HT1080 (cell line): ENCODE results near the gene BACH2. TPM values are rescaled to one million over a fixed set of nuclear protein-coding genes. Genes with fewer than 3 reads are reported as not detected.

ENCODE experiments used
- DNase-seq: peaks from one replicate; pipeline ENCODE4 v3.0.0-alpha.2; 2015; ENCODE audit warnings: low read depth
- total RNA-seq: library from RNA; depleted of rRNA; stranded (reverse); fragments of >200 nt; shearing (Covaris generic); gene quantifications from 2 replicates; pipeline ENCODE4 v1.2.3, GENCODE V29; 2014

Gene BACH2
- total RNA-seq, 1 experiment from 2014 or later, result 0.87 TPM

DNA sequence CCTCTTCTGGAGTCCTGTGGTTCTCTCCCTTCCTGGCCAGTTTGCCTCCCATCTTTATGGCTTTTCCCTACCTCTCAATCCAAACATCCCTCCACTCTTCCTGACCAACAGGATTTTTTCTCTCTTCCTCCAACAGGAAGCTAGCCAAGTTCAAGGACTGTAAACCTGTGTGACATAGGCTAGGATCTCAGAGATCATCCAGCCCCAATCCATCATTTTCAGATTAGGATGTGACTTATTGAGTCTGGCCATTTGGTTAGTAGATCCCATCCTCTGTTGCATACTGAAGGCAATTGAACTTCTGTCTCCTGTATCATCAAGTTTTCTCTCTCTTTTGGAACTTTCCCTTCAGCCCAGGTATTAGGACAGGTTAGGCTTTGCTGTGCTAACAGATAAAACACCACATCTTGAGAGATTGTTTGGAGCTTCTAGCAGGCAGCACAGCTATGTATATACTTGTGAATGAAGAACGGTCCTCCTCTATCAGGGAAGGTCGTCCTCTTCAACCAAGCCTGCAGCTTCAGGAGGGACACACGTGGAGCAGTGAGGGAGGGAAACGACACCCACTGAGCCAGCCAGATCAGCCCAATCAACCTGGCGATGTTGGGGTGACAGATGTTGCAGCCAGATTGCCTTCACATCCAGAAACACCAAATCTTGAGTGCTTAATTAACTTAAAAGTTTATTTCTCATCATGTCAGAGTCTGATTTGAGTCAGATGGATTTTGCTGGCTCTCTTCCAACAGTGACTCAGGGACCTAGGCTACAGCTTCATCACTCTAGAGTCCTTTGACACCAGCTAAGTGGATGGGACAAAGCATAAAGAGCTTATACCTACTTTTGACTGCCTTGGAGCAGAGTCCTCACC lies 295.5 kb downstream of the BACH2 start:
- peak; percentile 46 for DNase-seq

DNA sequence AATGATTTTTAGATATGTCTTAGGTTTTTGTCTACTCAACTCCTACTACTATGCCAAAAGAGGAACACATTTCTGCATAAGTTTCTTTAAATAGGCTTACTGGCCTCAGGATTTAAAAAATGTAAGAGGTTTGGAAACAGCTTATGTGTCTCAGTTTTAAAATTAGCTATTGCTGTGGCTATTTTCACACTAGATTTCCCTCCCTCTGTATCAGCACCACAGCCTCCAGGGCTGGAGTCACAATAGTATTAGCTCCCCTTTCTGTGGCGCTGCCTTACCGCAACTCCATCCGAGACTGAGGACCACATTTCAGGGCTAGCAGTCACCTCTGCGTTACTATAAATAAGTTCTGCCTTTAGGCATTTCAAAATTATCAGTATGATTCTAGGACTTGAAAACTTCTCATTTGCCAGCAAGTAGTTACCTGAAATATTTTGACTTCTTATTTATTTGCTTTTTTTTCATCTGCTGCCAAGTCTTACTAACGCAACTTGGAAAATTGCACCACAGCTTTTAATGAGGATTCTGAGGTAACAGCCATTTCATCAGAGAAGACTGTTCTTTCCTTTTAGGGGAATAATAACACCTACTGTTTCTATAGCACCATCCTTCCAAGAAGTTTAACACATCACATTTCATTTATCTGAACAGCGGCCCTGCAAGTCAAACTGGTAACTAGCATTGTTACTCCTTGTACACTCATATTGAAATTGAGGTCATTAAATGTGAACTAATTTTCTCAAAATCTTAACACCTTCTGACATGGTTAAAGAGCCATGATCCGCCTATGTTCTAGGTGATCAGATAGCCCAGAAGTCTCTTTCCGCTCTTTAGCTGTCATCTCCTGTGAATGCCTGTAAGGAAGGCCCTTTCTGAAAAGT lies 296.5 kb downstream of the BACH2 start:
- no peak for DNase-seq

DNA sequence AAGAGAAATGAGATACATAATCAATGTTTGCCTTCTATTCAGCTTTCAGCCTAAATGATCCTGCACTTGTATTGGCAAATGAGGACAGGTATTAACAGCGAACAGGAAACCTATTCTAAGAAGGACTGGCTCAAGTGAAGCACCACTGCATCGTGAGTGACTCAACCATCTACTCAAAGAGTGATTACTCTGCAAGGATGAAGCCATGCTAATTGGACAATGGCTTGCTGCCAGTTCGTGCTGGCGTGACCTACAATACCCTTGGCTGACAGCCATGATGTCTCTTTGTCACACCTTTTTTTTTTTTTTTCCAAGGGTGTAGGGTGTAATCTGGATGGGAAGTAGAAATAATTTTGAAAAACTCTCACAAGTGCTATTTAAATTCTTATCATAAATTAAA lies 297.5 kb downstream of the BACH2 start:
- peak; percentile 51 for DNase-seq

DNA sequence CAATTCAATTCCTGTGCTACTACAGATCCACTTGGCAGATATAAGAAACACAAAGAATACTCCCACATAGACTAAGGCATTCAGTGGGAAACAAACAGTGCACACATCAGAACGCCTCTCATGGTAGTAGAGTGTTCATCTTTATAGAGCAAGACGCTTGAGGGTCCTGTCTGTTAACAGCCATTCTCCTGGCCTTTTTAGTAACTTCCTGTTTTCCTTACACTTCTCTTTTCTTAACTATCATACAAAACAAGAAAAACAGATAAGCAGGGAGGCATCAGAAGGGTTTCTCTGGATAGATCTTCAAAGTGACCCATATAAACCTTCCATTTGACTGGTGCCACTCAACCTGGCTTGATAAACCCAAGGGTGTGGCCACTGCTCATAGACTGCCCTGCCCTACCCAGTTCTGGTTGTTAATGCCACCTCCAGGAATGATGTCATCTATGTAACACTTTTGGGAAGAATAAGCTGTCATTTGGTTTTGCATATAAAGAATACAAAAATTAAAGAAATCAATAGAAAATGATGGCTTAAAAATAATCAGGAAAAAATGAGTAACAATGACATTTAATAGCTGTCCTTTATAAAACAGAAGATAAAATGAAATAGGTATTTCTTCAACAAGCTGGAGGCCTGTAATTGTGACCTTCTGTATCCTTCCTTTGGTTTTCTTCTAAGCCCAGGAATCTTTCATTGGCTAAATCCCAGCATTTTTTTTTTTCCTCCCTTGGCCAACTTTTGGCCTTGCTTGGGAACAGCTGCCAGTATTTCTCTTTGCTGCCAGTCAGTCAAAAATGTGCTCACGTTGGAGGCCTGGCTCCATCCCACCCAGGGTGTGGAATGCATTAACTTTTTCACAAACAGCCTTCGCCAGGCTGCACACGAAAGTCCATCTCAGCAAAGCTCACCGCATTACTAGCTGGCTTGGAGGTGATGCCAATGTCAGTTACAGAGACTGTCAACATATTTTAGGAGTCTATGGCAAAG lies 298.9 kb downstream of the BACH2 start:
- no peak for DNase-seq

DNA sequence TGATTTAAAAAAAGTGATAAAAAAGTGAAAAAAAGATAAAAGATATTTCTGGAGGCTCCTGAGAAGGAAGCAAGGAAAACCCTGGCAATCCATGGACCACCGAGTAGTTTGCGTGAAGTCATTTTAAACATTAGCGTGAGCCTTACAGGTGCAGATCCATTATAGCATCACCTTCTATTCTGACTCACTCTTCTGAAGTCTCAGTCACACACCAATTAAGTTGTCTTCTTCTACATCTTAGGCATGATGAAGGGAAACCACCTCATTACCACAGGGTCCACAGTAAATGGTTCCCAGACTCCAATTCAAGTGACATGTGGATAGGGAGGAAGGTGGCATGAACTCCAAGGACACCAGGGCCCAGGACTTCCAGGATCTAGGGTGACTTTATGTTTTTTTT lies 303.2 kb downstream of the BACH2 start:
- DNase-seq, result no peak

DNA sequence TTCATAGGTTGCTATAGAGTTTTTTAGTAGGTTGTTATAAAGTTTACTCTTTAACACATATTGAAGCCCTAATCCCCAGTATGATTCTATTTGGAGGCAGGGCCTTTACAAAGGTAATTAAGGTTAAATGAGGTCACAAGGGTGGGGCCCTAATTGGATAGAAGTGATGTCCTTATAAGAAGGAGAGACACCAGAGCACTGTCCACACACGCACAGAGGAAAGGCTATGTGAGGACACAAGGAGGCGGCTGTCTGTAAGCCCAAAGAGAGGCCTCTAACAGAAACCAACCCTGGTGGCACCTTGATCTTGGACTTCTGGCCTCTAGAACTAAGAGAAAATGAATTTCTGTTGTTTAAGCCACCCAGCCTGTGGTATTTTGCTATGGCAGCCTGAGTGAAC lies 303.8 kb downstream of the BACH2 start:
- DNase-seq, result no peak

DNA sequence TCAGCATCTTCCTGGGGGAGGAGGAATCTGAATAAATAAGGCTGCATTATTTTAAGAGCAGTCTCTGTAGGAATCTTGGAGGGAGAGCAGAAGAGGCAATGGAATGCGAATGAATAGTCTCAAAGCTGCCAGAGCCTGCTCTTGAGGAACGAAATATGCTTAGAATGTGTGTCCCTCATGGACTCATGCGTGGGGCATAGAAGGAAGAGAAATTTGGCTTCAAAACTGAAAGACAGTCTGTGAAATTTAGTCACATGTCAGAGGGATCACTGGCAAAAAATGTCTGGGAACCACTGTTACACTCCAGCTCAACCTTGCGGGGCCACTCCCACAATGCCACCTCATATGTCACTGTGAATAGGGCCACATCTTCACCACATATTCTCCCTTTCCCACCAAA lies 306.9 kb downstream of the BACH2 start:
- DNase-seq, result no peak

DNA sequence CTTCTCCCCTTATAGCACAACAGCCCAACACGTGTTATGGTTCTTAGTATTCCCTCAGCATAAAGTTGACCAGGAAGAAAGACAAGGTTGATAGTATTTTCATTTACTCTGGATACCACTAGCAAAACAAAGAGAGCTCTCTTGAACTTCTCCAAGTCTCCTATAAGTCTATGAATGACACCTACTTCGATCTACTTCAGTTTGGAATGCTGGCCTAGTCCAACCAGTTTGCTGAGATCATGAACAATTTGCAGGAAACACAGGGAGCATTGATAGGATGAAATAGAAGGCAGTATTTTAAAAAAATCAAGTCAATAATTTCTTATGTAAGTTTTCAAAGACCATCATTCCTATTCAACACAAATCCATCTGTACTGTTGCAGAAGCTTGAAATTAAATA lies 308.8 kb downstream of the BACH2 start:
- no peak for DNase-seq

DNA sequence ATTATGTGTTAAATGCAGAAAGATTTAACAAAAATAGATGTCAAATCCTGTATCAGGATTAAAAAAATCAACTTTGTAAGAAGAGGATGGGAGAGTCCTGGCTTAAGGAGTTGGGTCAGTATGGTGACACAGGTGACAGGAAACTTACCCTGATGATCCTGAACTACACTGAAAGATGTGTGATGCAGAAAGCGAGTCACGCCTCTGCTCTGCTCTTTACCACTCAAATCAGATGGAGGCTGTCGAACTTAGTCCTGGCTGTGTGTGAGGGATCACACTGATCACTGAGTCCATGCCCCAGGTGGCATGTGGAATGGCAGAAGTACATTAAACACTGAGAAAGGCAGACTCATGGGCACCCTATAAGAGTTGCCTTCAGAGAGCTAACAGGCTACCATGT lies 309.5 kb downstream of the BACH2 start:
- no peak for DNase-seq

DNA sequence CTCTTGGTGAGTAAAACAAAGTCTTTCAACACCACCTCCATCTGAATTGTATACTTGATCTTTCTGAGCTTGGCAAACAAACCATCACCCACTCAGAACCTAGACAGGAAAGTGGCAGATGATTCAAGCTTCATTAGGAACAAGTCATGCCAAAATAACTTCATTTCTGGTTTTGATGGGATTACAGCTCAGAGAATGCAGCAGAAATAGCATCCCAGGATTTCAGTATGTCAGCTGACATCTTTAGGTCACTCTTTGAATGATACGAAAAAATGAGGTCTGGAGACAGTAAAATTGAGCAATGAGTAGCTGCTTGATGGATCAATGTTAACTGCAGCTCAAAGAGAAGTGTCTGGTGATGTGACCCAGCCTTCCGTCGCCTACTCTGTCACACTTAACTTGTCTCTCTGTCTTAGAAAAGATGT lies 310.0 kb downstream of the BACH2 start:
- DNase-seq, result peak; percentile 74

DNA sequence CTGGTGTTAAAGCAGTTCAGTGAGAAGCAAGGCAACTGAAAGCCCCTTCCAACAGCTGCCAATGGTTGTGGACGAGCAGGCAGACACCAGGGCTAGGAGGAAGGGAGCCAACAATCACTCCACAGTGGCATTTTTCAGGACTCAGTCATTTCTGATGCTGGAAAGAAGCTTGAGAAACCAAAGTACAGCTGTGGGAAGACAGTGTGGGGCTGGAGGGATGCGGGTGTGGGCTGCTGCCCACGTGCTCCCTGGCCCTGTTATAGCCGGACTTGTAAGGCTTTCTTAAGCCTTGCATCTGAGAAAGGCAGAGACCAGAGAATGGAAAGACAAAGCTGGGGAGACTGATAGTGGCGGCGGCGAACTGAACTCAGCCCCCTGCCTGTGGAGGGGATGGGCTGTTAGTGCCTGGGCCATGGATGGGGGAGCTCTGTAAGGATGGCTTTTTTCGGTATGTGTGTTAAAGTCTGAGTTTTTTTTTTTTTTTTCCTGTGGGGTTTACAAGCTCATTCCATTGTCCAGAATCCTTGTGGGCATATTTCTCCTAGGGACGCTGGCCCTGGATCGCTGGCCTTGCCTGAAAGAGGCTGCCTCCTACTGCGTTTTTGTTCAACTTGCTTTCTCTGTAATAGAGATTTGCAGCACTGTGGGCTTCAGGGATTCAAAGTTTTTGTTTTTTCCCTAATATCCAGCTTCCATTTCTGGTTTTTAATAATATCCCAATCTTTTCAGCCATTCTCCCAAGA lies 310.7 kb downstream of the BACH2 start:
- DNase-seq, result peak; percentile 42

DNA sequence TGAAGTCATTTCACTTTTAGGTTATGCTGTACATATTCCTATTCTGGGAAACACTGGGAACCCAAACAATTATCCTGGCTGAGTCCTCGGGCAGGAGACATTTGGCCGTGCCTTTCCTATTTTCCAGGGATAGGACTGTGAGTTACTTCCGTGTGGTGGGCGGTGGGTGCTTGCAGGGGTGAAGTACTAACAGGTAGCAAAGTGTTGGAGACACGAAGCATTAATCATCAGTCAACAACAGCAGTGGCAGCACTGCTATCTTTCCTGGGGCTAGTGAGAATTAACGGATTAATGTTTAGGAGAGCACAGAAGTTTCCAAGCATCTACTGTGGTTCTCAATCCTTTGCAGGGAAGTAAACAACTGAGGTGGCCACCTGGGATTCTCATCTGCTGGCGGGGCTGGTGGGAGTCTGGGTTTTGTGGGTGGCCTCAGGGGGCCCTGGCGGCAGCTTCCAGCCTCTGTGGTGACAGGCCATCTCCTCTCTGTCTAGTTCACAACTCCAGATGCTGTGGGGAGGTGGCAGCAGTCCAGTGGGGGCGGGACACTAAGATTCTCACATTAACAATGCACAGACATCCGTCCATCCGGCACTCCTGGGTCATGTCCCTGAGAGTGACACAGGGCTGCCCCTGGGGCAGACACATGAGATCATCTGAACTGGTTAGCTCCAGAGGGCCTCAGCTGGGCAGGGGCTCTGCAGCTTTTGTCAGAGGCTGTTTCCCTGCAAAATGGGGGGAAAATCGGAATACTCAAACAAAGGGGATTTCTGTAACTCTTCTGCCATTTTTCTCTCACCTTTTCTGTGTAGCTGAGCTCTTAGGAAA lies 311.5 kb downstream of the BACH2 start:
- DNase-seq, result peak; percentile 25

DNA sequence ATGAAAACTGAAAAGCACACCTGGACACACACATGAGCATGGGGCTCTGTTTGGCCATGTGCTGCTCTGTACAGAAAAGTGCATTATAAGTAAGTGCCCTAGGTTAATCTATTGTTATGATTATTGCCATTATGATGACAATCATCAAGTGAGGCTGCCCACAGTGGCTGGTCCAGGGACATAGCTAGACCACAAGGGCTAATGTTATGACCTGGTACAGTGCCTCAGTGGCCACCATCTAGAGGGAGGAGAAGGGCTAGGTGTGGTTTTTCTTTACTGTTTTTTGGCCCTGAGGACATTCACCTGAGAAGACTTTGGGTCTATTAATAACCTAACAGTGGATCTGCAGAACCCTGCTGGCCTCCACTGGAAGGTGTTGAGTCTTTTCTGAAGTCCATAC lies 316.3 kb downstream of the BACH2 start:
- no peak for DNase-seq

DNA sequence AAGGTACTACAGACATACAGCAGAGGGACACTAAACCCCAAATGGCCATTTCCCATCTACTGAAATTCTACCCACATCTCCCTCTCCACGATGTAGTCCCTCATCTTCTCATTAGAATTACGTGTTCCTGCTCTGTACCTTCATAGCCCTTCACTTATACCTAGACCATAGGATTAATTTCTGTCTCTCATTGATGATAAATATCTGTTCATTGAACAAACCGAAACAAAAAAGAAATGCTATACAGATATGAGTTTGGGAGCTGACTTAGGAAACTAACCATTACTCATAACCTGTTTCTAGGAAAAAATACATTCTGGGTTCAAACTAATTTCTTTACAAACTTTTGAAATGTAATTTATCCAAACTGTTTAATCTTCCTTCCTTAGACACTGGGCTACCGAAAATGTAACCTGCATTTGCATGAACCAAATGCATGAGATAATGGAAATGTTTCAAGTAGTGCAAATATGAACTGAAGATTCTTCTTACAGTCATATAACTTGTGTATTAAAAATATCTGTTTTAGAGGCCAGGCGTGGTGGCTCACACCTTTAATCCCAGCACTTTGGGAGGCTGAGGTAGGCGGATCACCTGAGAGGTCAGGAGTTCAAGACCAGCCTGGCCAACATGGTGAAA lies 317.0 kb downstream of the BACH2 start:
- DNase-seq, result no peak

DNA sequence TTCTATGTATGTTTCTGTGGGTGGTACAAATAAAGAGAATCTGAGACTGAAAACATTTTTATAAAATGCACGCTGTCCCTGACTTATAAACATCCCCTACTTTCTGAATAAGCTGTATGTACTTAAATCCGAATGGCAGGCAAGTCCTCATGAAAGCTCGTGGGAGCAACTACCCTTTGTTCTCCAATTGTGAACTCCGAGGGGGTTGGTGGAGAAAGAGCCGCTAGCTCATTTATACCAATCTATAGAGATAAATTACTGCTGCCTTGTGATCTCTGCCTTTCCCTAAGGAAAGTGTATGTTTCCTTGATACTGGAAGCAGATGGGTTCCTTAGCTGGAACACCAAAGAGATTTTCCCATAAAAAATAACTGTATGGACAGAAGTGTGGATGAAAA lies 317.9 kb downstream of the BACH2 start:
- no peak for DNase-seq

DNA sequence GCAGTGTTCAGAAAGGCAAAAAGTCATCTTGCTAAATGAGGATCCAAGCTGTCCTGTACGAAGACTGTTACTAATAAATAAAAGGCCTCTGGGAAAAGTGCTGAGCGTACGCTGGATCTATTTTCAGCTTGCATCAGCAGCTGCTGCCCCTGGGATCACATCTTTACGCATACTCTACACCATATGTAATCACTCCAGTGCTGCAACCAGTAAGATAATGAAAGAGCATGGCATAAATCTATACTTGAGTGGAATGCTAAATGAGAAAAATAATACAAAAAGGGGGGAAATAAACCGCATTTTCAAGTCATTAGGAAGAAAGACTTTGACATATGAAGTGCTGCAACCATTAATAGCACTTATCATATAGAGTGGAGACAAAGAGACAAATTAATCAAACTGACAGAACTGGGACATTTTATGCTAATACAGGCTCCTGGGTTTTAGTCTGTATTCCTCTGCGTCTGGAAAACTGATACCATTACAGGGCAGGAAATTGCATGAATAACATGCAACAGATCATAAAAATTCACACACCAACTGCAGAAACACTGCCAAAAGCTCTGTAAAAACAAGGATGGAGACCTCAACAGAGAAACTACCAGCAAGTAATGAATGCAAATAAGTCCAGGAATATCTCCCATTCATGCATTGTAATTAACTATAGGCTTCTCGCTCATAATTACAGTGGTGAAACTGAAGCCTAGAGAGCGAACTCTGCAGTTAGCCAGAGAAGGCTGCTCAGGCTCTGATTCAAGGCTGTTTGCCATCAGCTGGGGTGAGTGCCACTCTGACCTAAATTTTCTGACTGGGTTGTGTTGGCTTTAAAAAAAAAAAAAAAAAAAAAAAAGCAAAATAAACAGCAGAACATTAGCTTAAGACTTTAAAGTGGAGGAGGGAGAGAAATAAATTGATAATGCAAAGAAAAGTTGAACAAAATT lies 318.6 kb downstream of the BACH2 start:
- DNase-seq, result no peak

DNA sequence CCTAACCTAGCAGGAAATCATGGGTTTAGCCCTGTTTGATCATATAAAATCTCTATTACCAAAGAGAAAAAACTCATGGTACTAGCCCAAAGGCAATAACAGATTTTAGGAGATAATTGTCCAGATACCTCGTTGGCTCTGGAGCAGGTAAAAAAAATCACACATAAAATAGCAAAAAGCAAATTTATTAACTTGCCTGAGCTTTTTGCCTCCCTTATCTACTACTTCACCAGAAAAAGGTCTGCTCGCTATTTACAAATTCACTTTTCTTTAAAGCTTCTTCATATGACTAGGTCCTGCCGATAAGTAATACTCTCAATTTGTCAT lies 320.0 kb downstream of the BACH2 start:
- DNase-seq, result no peak
